ENCODE measurements around the gene CHORDC1. TPM values are rescaled to one million over a fixed set of nuclear protein-coding genes. Genes with fewer than 3 reads are reported as not detected.

Gene CHORDC1
- 10 to 100 TPM; 26.9 to 70.7 (median 29.8) TPM for total RNA-seq

DNA sequence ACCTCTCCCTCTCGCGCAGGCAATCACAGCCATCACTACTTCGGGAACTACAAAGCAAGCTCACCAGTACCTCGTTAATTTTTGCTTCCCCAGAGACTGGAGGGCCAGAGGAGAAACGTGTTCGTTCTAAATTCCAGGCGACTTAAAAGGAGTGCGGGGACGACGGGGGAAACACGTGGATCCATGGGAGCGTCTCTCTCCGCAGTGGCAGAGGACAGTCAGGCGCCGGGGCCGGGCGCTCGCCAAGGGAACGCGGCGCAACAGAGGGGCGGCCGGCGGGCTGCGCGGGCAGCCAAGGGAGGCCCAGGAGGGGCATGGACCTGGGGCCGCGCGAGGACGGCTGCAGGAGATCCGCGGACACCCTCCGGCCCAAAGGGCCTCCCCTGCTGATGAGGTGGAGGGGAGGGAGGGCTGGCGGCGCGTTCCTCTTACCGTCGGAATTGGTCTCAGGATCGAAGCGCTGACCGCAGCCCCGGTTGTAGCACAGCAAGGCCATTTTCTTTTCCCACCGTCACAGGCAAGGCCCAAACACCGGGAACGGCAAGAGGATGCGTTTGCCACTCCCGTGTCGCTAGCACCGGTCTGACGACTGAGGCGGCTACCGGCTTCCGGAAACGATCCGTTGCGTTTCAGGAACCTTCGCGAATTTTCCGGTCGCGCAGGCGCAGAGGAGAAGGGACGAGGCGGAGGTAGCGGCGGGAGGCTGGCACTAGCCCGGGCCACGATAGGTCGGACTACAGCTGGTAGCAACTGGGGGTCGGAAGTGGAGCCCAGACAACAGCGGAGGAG lies at the start of gene CHORDC1:
CHORDC1 (minus strand) TSS at position 591 of the 789 bp plus-strand sequence; CDS start at position 496, 95 bp downstream.
- Histone ChIP-seq H3K9me3 (no peaks in the 10 kb centered on the region), H3K36me3 (no peaks in the 10 kb centered on the region), H3K27ac (peak within 1 kb of the TSS; percentile 81), H3K4me1 (peaks cover 26% of the 10 kb centered on the region), H3K4me3 (peak within 1 kb of the TSS; percentile 69), H3K27me3 (no peaks in the 10 kb centered on the region)
- peak; percentile 93 to 95 for DNase-seq (ENCODE audit: low spot score in 2 of 2)
- TF ChIP-seq POLR2AphosphoS5 (IDR thresholded peaks at IDR 0.05): peak in 2 of 3 donors; percentile 11 to 57
- TF ChIP-seq POLR2A (IDR thresholded peaks at IDR 0.05): peak in 1 of 2 donors; percentile 75
- TF ChIP-seq, protein P1, sequence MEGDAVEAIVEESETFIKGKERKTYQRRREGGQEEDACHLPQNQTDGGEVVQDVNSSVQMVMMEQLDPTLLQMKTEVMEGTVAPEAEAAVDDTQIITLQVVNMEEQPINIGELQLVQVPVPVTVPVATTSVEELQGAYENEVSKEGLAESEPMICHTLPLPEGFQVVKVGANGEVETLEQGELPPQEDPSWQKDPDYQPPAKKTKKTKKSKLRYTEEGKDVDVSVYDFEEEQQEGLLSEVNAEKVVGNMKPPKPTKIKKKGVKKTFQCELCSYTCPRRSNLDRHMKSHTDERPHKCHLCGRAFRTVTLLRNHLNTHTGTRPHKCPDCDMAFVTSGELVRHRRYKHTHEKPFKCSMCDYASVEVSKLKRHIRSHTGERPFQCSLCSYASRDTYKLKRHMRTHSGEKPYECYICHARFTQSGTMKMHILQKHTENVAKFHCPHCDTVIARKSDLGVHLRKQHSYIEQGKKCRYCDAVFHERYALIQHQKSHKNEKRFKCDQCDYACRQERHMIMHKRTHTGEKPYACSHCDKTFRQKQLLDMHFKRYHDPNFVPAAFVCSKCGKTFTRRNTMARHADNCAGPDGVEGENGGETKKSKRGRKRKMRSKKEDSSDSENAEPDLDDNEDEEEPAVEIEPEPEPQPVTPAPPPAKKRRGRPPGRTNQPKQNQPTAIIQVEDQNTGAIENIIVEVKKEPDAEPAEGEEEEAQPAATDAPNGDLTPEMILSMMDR (IDR thresholded peaks at IDR 0.05): no peak
- no peak for TF ChIP-seq EP300 (IDR thresholded peaks at IDR 0.05)
- 0% methylated on average over 33 of the region's 71 CpGs for WGBS

DNA sequence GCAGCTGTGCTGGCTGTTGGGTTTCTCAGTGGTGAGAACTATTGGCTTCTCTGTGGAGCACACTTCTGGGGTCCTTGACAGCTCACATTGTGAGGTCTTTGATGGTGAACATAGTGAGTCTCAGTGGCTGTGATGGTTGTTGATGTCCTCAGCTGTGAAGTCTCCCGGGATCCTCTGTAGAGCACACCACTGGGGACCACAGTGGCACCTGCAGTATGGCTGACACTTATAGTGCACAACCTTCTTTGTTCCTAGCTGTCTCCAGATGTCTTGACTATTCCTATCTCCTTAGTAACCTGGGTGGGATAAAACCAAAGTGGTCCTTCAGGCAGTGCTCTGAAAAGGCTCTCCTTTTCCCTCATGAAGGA lies 34.3 kb upstream of the CHORDC1 start:
- Histone ChIP-seq H3K4me3 (no peak overlapping the region), H3K27ac (no peak overlapping the region), H3K27me3 (peaks cover 2% of the 10 kb centered on the region), H3K4me1 (no peaks in the 10 kb centered on the region), H3K9me3 (no peaks in the 10 kb centered on the region), H3K36me3 (no peaks in the 10 kb centered on the region)
- DNase-seq (ENCODE audit: low spot score in 2 of 2): no peak
- WGBS: 92% methylated on average over 1 of the region's 1 CpG
- TF ChIP-seq EP300 (IDR thresholded peaks at IDR 0.05) (no peak), POLR2AphosphoS5 (IDR thresholded peaks at IDR 0.05) (no peak), POLR2A (IDR thresholded peaks at IDR 0.05) (no peak)
- TF ChIP-seq, protein P1 (IDR thresholded peaks at IDR 0.05): no peak

DNA sequence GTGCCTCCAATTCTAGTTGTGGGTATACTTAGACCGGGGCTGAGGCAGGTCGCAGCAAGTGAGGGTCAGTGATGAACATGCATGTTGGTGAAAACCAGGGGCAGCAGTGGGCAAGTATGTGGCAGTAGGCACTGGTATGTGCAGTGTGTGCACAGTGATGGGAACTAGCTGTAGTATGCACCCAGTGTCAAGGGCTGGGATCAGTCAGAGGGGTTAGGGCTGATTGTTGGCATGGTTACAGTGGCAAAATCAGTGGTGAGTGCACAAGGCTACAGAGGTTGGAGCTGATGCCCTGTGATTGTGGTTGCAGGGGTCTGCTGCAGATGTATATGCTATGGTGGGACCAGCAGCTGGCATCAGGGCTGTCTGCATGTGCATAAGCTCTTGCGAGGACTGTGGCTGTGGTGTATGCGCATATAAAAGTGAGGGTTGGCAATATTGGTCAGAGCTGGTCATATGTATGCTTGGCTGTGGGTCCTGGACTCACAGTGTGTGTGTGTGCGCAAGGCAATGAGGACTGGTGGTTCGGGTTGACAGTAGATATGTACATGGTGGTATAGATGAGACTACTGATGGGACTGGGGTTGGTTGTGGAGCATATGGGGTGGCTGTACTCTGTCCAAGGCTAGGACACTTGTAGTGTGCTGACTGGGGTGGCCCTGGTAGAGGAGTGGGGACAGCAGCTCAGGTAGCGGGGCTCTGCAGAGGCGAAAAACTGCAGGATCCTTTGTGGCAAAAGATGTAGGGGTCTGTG lies 33.7 kb upstream of the CHORDC1 start:
- TF ChIP-seq, protein P1 (IDR thresholded peaks at IDR 0.05): no peak
- no peak for TF ChIP-seq EP300 (IDR thresholded peaks at IDR 0.05)
- no peak for TF ChIP-seq POLR2AphosphoS5 (IDR thresholded peaks at IDR 0.05)
- Histone ChIP-seq H3K4me3 (no peak overlapping the region), H3K9me3 (no peaks in the 10 kb centered on the region), H3K27ac (no peak overlapping the region), H3K4me1 (no peaks in the 10 kb centered on the region), H3K27me3 (peaks cover 2% of the 10 kb centered on the region), H3K36me3 (no peaks in the 10 kb centered on the region)
- 87% methylated on average over 8 of the region's 8 CpGs for whole genome bisulfite sequencing
- DNase-seq (ENCODE audit: low spot score in 2 of 2): no peak

DNA sequence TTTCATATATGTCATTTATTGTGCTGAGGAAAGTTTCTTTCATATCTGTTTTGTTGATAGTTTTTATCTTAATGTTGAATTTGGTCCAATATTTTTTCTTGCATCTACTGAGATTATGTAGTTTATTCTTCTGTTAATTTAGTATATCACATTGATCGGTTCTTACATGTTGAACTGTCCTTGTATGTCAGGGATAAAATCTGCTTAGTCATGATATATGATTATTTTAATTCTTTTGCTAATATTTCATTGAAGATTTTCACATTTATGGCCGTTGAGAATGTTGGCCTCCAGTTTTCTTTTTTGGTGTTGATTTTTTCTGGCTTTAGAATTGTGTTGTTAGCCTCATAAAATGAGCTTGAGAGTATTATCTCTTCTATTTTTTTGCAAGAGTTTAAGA lies 31.2 kb upstream of the CHORDC1 start:
- Histone ChIP-seq H3K4me1 (no peaks in the 10 kb centered on the region), H3K27me3 (peaks cover 2% of the 10 kb centered on the region), H3K4me3 (no peak overlapping the region), H3K9me3 (no peaks in the 10 kb centered on the region), H3K27ac (no peak overlapping the region), H3K36me3 (no peaks in the 10 kb centered on the region)
- no peak for DNase-seq (ENCODE audit: low spot score in 2 of 2)
- 71% methylated on average over 2 of the region's 2 CpGs for WGBS
- TF ChIP-seq POLR2AphosphoS5 (IDR thresholded peaks at IDR 0.05): no peak

DNA sequence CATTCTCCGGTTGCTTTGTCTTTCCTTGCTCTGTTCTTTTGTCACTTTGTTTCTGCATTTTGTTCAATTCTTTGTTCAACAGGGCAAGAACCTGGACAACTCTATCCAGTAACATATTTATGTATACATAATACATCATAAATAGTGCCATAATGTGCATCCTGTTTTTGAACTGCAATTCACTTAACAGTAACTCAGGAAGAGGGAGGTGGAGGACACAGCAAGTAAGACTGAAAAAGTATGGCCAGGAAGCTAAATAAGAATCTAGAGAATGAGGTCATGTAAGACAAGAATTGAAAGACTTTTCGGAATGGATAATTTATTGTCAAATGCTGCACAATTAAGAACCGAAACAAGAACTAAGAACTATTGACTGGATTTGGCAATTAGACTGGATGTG lies 29.2 kb upstream of the CHORDC1 start:
- Histone ChIP-seq H3K9me3 (no peaks in the 10 kb centered on the region), H3K27ac (no peak overlapping the region), H3K36me3 (no peaks in the 10 kb centered on the region), H3K27me3 (peaks cover 2% of the 10 kb centered on the region), H3K4me1 (no peaks in the 10 kb centered on the region), H3K4me3 (no peak overlapping the region)
- DNase-seq (ENCODE audit: low spot score in 2 of 2): no peak
- TF ChIP-seq, protein P1 (IDR thresholded peaks at IDR 0.05): no peak
- TF ChIP-seq POLR2A (IDR thresholded peaks at IDR 0.05) (no peak), EP300 (IDR thresholded peaks at IDR 0.05) (no peak), POLR2AphosphoS5 (IDR thresholded peaks at IDR 0.05) (no peak)
- 70% methylated on average over 3 of the region's 3 CpGs for WGBS
